ENCODE results near the gene SNRPA1.
A peak's percentile ranks its signal among the peaks of the same experiment; 100 is the strongest.

Gene SNRPA1

GRCh38 chr15:101267320-101268104 is 27.5 kb downstream of the SNRPA1 start:
- peak; percentile 51 for DNase-seq (ENCODE audit: extremely low read depth, low read depth)
- no peak overlapping the region for H3K4me3 ChIP-seq (replicated peaks; ENCODE audit: low read depth, low read length)
- TF ChIP-seq, protein P1, sequence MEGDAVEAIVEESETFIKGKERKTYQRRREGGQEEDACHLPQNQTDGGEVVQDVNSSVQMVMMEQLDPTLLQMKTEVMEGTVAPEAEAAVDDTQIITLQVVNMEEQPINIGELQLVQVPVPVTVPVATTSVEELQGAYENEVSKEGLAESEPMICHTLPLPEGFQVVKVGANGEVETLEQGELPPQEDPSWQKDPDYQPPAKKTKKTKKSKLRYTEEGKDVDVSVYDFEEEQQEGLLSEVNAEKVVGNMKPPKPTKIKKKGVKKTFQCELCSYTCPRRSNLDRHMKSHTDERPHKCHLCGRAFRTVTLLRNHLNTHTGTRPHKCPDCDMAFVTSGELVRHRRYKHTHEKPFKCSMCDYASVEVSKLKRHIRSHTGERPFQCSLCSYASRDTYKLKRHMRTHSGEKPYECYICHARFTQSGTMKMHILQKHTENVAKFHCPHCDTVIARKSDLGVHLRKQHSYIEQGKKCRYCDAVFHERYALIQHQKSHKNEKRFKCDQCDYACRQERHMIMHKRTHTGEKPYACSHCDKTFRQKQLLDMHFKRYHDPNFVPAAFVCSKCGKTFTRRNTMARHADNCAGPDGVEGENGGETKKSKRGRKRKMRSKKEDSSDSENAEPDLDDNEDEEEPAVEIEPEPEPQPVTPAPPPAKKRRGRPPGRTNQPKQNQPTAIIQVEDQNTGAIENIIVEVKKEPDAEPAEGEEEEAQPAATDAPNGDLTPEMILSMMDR (IDR thresholded peaks at IDR 0.05; ENCODE audit: low read depth, low read length, missing control alignments): no peak

DNA sequence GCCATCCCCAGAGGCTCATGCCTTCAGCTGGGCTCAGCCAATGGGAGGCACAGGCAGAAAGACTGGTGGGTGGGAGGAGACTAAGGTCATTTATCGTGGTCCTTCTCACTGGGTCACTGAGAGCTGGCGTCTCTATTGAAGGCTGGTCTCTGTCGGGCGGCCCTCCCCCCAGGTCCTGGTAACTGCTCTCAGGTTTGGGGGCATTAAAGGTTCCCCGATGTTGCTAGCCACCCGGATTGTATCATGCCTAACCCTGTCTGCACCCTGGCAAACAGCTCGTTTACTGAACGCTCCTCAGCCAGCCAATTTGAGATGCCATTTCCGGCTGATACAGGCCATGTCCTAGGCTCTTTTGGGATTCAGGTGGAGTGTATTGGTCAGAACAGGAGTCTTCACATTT is 28.3 kb downstream of the SNRPA1 start:
- no peak for DNase-seq (ENCODE audit: extremely low read depth, low read depth)
- TF ChIP-seq, protein P1 (IDR thresholded peaks at IDR 0.05; ENCODE audit: low read depth, low read length, missing control alignments): no peak
- no peak overlapping the region for H3K4me3 ChIP-seq (replicated peaks; ENCODE audit: low read depth, low read length)

- DNase-seq (ENCODE audit: extremely low read depth, low read depth): no peak
- TF ChIP-seq, protein P1 (IDR thresholded peaks at IDR 0.05; ENCODE audit: low read depth, low read length, missing control alignments): no peak
Measured at GRCh38 chr15:101266034-101266433, 29.0 kb downstream of the SNRPA1 start.

GRCh38 chr15:101264911-101265641 is 30.0 kb downstream of the SNRPA1 start:
- TF ChIP-seq, protein P1 (IDR thresholded peaks at IDR 0.05; ENCODE audit: low read depth, low read length, missing control alignments): no peak
- no peak overlapping the region for H3K4me3 ChIP-seq (replicated peaks; ENCODE audit: low read depth, low read length)
- no peak for DNase-seq (ENCODE audit: extremely low read depth, low read depth)

More at GRCh38 chr15:101266034-101266433, 29.0 kb downstream of the SNRPA1 start:
- no peak overlapping the region for H3K4me3 ChIP-seq (replicated peaks; ENCODE audit: low read depth, low read length)

- H3K4me3 ChIP-seq (replicated peaks; ENCODE audit: low read depth, low read length): no peak overlapping the region
- DNase-seq (ENCODE audit: extremely low read depth, low read depth): no peak
- TF ChIP-seq, protein P1 (IDR thresholded peaks at IDR 0.05; ENCODE audit: low read depth, low read length, missing control alignments): no peak
Measured at GRCh38 chr15:101264011-101264410, 31.0 kb downstream of the SNRPA1 start.

DNA sequence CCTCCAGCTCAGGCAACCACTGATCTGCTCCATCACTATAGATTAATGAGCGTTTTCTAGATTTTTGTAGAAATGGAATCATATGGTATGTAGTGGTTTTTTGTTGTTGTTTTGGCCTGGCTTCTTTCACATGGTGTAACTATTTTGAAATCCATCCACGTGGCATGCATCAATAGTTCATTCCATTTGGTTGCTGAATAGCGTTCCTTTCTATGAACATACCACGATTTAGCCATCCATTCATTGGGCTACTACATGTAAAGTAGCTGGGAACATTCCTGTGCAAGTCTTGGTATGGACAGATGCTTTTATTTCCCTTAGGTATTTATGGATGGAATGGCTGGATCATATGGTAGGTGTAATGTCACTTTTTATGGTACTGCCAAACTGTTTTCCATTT is 32.5 kb downstream of the SNRPA1 start:
- DNase-seq (ENCODE audit: extremely low read depth, low read depth): no peak
- TF ChIP-seq, protein P1 (IDR thresholded peaks at IDR 0.05; ENCODE audit: low read depth, low read length, missing control alignments): no peak
- H3K4me3 ChIP-seq (replicated peaks; ENCODE audit: low read depth, low read length): no peak overlapping the region
